Tibial artery (tissue), 4 donors: Measurements from ENCODE around the gene LMF1.

Source experiments
- DNase-seq, 2 donors: peaks; one replicate each; pipeline ENCODE4 v3.0.0-alpha.2; 2019
- H3K27ac ChIP-seq, 2 donors: fragments of 200-600 bp; sonication (generic) in 1 of 2; 1 replicate in 1 of 2; 2 replicates in 1 of 2; pipeline ENCODE4 v1.5.1; 2018 to 2019; ENCODE audit warnings: mild to moderate bottlenecking in 1 of 2
- H3K27me3 ChIP-seq, 2 donors: fragments of 200-600 bp; sonication (generic) in 1 of 2; one replicate each; pipeline versions ENCODE4 v1.5.1 to v1.6.0; 2016 to 2019
- H3K36me3 ChIP-seq, 3 donors: fragments of 200-600 bp; sonication (generic) in 2 of 3; one replicate each; pipeline ENCODE4 v1.5.1; 2016 to 2019; ENCODE audit warnings: mild to moderate bottlenecking in 2 of 3
- H3K4me1 ChIP-seq, 4 donors: fragments of 200-600 bp; sonication (generic) in 2 of 4; 1 replicate in 3 of 4; 2 replicates in 1 of 4; pipeline ENCODE4 v1.5.1; 2016 to 2019
- H3K4me3 ChIP-seq, 2 donors: fragments of 200-600 bp; sonication (generic) in 1 of 2; 1 replicate in 1 of 2; 2 replicates in 1 of 2; pipeline ENCODE4 v1.5.1; 2018 to 2019; ENCODE audit warnings: mild to moderate bottlenecking in 2 of 2
- H3K9me3 ChIP-seq, 3 donors: fragments of 200-600 bp; sonication (generic) in 1 of 3; one replicate each; pipeline ENCODE4 v1.5.1; 2016 to 2019
- intact Hi-C: fragments of 100-400 bp; cut with DNase I; formaldehyde crosslinking; loops from one replicate; pipeline ENCODE4 v1.15.0; 2023; ENCODE audit warnings: low total_unique reads
- TF ChIP-seq, protein P1 (sequence below), 2 experiments: fragments of 200-600 bp in 1 of 2; fragments of 450-650 bp in 1 of 2; IDR thresholded peaks; one replicate each; pipeline ENCODE4 v1.5.1; 2017 to 2019; ENCODE audit warnings: antibody characterized with exemption in 2 of 2, mild to moderate bottlenecking in 1 of 2, moderate library complexity in 1 of 2

Gene LMF1

GRCh38 chr16:1007284-1007850, 36.6 kb upstream of the LMF1 start:
- Histone ChIP-seq H3K27ac (no peak overlapping the region), H3K36me3 (no peaks in the 10 kb centered on the region), H3K4me3 (no peak overlapping the region), H3K27me3 (peaks cover 0 to 80% of the 10 kb centered on the region in 2 donors), H3K4me1 (peaks cover 0 to 8% (median 2%) of the 10 kb centered on the region in 4 donors), H3K9me3 (no peaks in the 10 kb centered on the region)
- DNase-seq: no peak
- TF ChIP-seq, protein P1, sequence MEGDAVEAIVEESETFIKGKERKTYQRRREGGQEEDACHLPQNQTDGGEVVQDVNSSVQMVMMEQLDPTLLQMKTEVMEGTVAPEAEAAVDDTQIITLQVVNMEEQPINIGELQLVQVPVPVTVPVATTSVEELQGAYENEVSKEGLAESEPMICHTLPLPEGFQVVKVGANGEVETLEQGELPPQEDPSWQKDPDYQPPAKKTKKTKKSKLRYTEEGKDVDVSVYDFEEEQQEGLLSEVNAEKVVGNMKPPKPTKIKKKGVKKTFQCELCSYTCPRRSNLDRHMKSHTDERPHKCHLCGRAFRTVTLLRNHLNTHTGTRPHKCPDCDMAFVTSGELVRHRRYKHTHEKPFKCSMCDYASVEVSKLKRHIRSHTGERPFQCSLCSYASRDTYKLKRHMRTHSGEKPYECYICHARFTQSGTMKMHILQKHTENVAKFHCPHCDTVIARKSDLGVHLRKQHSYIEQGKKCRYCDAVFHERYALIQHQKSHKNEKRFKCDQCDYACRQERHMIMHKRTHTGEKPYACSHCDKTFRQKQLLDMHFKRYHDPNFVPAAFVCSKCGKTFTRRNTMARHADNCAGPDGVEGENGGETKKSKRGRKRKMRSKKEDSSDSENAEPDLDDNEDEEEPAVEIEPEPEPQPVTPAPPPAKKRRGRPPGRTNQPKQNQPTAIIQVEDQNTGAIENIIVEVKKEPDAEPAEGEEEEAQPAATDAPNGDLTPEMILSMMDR (IDR thresholded peaks at IDR 0.05): no peak
- intact Hi-C loops: no loop called here

DNA sequence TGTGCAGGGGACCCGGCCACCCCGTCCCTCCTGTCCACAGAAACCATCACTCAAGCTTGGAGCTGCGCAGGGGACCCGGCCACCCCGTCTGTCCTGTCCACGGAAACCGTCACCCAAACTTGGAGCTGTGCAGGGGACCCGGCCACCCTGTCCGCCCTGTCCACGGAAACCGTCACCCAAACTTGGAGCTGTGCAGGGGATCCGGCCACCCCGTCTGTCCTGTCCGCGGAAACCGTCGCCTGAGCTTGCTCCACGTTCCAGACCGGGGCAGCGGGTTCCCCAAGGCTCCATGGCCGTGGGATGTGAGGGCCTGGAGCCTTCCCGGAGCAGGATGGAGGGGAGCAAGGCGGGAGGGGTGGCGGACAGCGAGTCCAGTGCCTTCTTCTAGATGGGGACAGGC, 36.0 kb upstream of the LMF1 start:
- TF ChIP-seq, protein P1 (IDR thresholded peaks at IDR 0.05): no peak
- intact Hi-C loops: no loop called here
- no peak overlapping the region for H3K4me3 ChIP-seq
- no peak overlapping the region for H3K27ac ChIP-seq
- no peaks in the 10 kb centered on the region for H3K9me3 ChIP-seq
- no peaks in the 10 kb centered on the region for H3K36me3 ChIP-seq
- H3K27me3 ChIP-seq: peaks cover 0 to 78% of the 10 kb centered on the region in 2 donors
- H3K4me1 ChIP-seq: peaks cover 0 to 8% (median 2%) of the 10 kb centered on the region in 4 donors
- DNase-seq: no peak

- DNase-seq: no peak
- peaks cover 0 to 74% of the 10 kb centered on the region in 2 donors for H3K27me3 ChIP-seq
- H3K4me3 ChIP-seq: no peak overlapping the region
- TF ChIP-seq, protein P1 (IDR thresholded peaks at IDR 0.05): no peak
- no peaks in the 10 kb centered on the region for H3K9me3 ChIP-seq
- H3K36me3 ChIP-seq: no peaks in the 10 kb centered on the region
- intact Hi-C loops: no loop called here
- H3K27ac ChIP-seq: no peak overlapping the region
- H3K4me1 ChIP-seq: peaks cover 0 to 8% (median 2%) of the 10 kb centered on the region in 4 donors
Measured at GRCh38 chr16:1005286-1005685, 34.5 kb upstream of the LMF1 start.

- intact Hi-C loops: no loop called here
- DNase-seq: no peak
- Histone ChIP-seq H3K4me1 (peaks cover 0 to 8% (median 2%) of the 10 kb centered on the region in 4 donors), H3K27ac (no peak overlapping the region), H3K27me3 (peaks cover 0 to 72% of the 10 kb centered on the region in 2 donors), H3K4me3 (no peak overlapping the region), H3K36me3 (no peaks in the 10 kb centered on the region), H3K9me3 (no peaks in the 10 kb centered on the region)
- TF ChIP-seq, protein P1 (IDR thresholded peaks at IDR 0.05): no peak
Measured at GRCh38 chr16:1003391-1004347, 32.9 kb upstream of the LMF1 start.

DNA sequence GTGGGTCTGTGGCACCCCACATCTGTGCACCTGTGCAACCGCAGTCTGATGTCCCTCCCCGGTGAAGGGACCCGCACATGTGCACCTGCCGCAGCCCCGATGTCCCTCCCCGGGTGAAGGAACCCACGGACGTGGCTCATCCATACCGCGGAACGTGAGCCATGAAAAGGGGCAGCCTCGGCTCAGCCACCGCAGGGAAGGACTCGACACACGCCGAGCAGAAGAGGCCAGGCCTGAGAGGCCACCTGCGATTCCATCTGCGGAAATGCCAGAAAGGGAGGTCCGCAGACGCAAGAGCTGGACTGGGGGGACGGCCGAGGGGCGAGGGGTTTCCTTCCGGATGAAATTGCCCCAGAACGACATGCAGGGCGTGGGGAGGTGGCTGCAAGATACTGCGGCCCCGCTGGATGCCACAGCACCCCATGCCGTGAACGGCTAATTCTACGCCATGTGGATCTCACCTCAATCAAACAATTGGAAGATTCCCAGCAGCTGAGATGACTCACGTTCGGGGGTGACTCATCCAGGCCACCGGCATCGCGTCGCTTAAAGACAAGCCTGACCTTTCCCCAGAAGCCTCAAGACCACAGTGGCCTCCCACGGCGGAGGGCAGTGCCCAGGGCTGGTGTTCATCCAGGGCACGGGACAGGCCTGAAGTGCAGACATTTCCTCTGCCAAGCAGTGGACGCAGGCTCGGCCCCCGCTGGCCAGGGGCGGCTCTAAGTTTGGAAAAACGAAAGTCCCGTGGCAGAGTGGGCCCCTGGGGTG, 31.8 kb upstream of the LMF1 start:
- Histone ChIP-seq H3K36me3 (no peaks in the 10 kb centered on the region), H3K27me3 (peaks cover 0 to 72% of the 10 kb centered on the region in 2 donors), H3K4me3 (no peak overlapping the region), H3K27ac (no peak overlapping the region), H3K9me3 (no peaks in the 10 kb centered on the region), H3K4me1 (peaks cover 0 to 13% (median 2%) of the 10 kb centered on the region in 4 donors)
- DNase-seq: no peak
- intact Hi-C loops: no loop called here
- TF ChIP-seq, protein P1 (IDR thresholded peaks at IDR 0.05): no peak
